Loucy (cell line): ENCODE results near the gene KCNT2.

Source experiments
- H2AFZ ChIP-seq: fragments of 200-600 bp; sonication (generic); 2 replicates; pipeline ENCODE4 v1.6.0; 2016; ENCODE audit warnings: antibody characterized with exemption, mild to moderate bottlenecking, low read length, moderate library complexity
- H3F3A ChIP-seq: fragments of 200-600 bp; 2 replicates; pipeline ENCODE4 v1.6.0; 2016; ENCODE audit warnings: antibody characterized with exemption, low read depth, mild to moderate bottlenecking
- H3K27me3 ChIP-seq: fragments of 200-600 bp; sonication (generic); 2 replicates; pipeline ENCODE4 v1.6.1; 2014; ENCODE audit warnings: low read length, mild to moderate bottlenecking; ENCODE audit not compliant: insufficient read depth, poor library complexity, severe bottlenecking
- H3K36me3 ChIP-seq: fragments of 200-600 bp; sonication (generic); 2 replicates; pipeline ENCODE4 v1.6.1; 2016; ENCODE audit warnings: low read length; ENCODE audit not compliant: insufficient read depth
- H3K4me1 ChIP-seq: fragments of 200-600 bp; sonication (generic); 2 replicates; pipeline ENCODE4 v1.5.1; 2014; ENCODE audit warnings: low read length, mild to moderate bottlenecking; ENCODE audit not compliant: insufficient read depth, poor library complexity, severe bottlenecking
- H3K4me2 ChIP-seq: fragments of 200-600 bp; sonication (generic); 2 replicates; pipeline ENCODE4 v1.6.0; 2014; ENCODE audit warnings: antibody characterized with exemption, low read length, low read depth, mild to moderate bottlenecking; ENCODE audit not compliant: poor library complexity, severe bottlenecking
- H3K4me3 ChIP-seq: fragments of 200-600 bp; sonication (generic); 2 replicates; pipeline ENCODE4 v1.5.1; 2014; ENCODE audit warnings: low read length, mild to moderate bottlenecking, mixed read lengths; ENCODE audit not compliant: poor library complexity, severe bottlenecking
- H3K79me2 ChIP-seq: fragments of 200-600 bp; sonication (generic); 2 replicates; pipeline ENCODE4 v1.6.1; 2014; ENCODE audit warnings: low read length; ENCODE audit not compliant: insufficient read depth
- H3K9ac ChIP-seq: fragments of 200-600 bp; sonication (generic); 2 replicates; pipeline ENCODE4 v1.6.0; 2014; ENCODE audit warnings: mild to moderate bottlenecking, low read depth, low read length, moderate library complexity; ENCODE audit not compliant: poor library complexity, severe bottlenecking
- H3K9me2 ChIP-seq: fragments of 200-600 bp; sonication (generic); replicated peaks from 2 replicates; pipeline ENCODE4 v1.6.1; 2016; ENCODE audit warnings: low read depth, low read length, mixed read lengths
- H3K9me3 ChIP-seq: fragments of 200-600 bp; sonication (generic); 2 replicates; pipeline ENCODE4 v1.6.1; 2014; ENCODE audit warnings: mild to moderate bottlenecking, antibody characterized with exemption, low read length, low read depth; ENCODE audit not compliant: insufficient read depth
- H4K20me1 ChIP-seq: fragments of 200-600 bp; sonication (generic); 2 replicates; pipeline ENCODE4 v1.6.0; 2014; ENCODE audit warnings: antibody characterized with exemption, low read length, mild to moderate bottlenecking; ENCODE audit not compliant: insufficient read depth, poor library complexity, severe bottlenecking
- CTCF ChIP-seq: fragments of 200-600 bp; sonication (generic); conservative IDR thresholded peaks from 2 replicates; pipeline ENCODE4 v1.5.1; 2014; ENCODE audit warnings: mild to moderate bottlenecking, antibody characterized with exemption, low read length
- EZH2phosphoT487 ChIP-seq: fragments of 200-600 bp; IDR thresholded peaks from 2 replicates; pipeline ENCODE4 v1.6.1; 2018; ENCODE audit warnings: antibody characterized with exemption, mild to moderate bottlenecking, moderate library complexity, borderline replicate concordance

Gene KCNT2

GRCh38 chr1:196445775-196446174 lies 162.5 kb downstream of the KCNT2 start:
- Histone ChIP-seq H3K9me2 (no peaks in the 10 kb centered on the region), H3K79me2 (no peaks in the 10 kb centered on the region), H3K9me3 (no peaks in the 10 kb centered on the region), H3K4me3 (no peak overlapping the region), H3K27me3 (no peaks in the 10 kb centered on the region), H3K4me1 (no peaks in the 10 kb centered on the region), H3K4me2 (no peak overlapping the region), H3K36me3 (no peaks in the 10 kb centered on the region), H3F3A (no peaks in the 10 kb centered on the region), H2AFZ (no peak overlapping the region), H4K20me1 (no peaks in the 10 kb centered on the region), H3K9ac (no peak overlapping the region)
- TF ChIP-seq CTCF = no peak
- no peak for TF ChIP-seq EZH2phosphoT487

- Histone ChIP-seq H3K36me3 (no peaks in the 10 kb centered on the region), H2AFZ (no peak overlapping the region), H3K79me2 (no peaks in the 10 kb centered on the region), H4K20me1 (no peaks in the 10 kb centered on the region), H3F3A (no peaks in the 10 kb centered on the region), H3K9me3 (no peaks in the 10 kb centered on the region), H3K4me1 (no peaks in the 10 kb centered on the region), H3K27me3 (no peaks in the 10 kb centered on the region), H3K4me3 (no peak overlapping the region), H3K9ac (no peak overlapping the region), H3K9me2 (no peaks in the 10 kb centered on the region), H3K4me2 (no peak overlapping the region)
- no peak for TF ChIP-seq EZH2phosphoT487
These were observed 163.6 kb downstream of the KCNT2 start for GRCh38 chr1:196444634-196445033.

- Histone ChIP-seq H3K4me1 (no peaks in the 10 kb centered on the region), H3F3A (no peaks in the 10 kb centered on the region), H3K9me2 (no peaks in the 10 kb centered on the region), H3K36me3 (no peaks in the 10 kb centered on the region), H3K9ac (no peak overlapping the region), H3K4me3 (no peak overlapping the region), H3K27me3 (no peaks in the 10 kb centered on the region), H3K79me2 (no peaks in the 10 kb centered on the region), H3K9me3 (no peaks in the 10 kb centered on the region), H3K4me2 (no peak overlapping the region), H4K20me1 (no peaks in the 10 kb centered on the region), H2AFZ (no peak overlapping the region)
- no peak for TF ChIP-seq EZH2phosphoT487
- no peak for TF ChIP-seq CTCF
These were observed 165.9 kb downstream of the KCNT2 start for GRCh38 chr1:196442366-196442765.

GRCh38 chr1:196440711-196441110 lies 167.5 kb downstream of the KCNT2 start:
- Histone ChIP-seq H3K9me3 (no peaks in the 10 kb centered on the region), H3K27me3 (no peaks in the 10 kb centered on the region), H4K20me1 (no peaks in the 10 kb centered on the region), H3K4me2 (no peak overlapping the region), H2AFZ (no peak overlapping the region), H3F3A (no peaks in the 10 kb centered on the region), H3K79me2 (no peaks in the 10 kb centered on the region), H3K9ac (no peak overlapping the region), H3K36me3 (no peaks in the 10 kb centered on the region), H3K9me2 (no peaks in the 10 kb centered on the region), H3K4me3 (no peak overlapping the region), H3K4me1 (no peaks in the 10 kb centered on the region)
- TF ChIP-seq CTCF (no peak), EZH2phosphoT487 (no peak)
